RWPE1 (cell line): Measurements from ENCODE around the gene VSTM2B.
"Not testable (repeated sequence)": the region's sequence is repeated elsewhere in the genome, so short reads cannot be mapped to it uniquely, and the experiment has no call there.

Source experiments
- CTCF ChIA-PET: fragments of 350-600 bp; sonication (Branson Sonifier 250); formaldehyde crosslinking; extraction: SDS; loops from one replicate; lab custom pipeline; 2021; lab: Yijun Ruan, JAX
- POLR2A ChIA-PET: fragments of 400-600 bp; formaldehyde crosslinking; extraction: SDS; loops from one replicate; lab custom pipeline; 2020; ENCODE audit warnings: antibody characterized with exemption; ENCODE audit not compliant: low non-redundant PET; lab: Yijun Ruan, JAX
- DNase-seq: peaks from one replicate; pipeline ENCODE4 v3.0.0; 2012; ENCODE audit warnings: low spot score
- H3K27ac ChIP-seq: fragments of 450-650 bp; 2 replicates; pipeline ENCODE4 v1.5.1; 2017
- TF ChIP-seq, protein P1 (sequence below): fragments of 450-650 bp; conservative IDR thresholded peaks from 2 replicates; pipeline ENCODE4 v1.5.1; 2017; ENCODE audit warnings: low read depth, mild to moderate bottlenecking

Gene VSTM2B

DNA sequence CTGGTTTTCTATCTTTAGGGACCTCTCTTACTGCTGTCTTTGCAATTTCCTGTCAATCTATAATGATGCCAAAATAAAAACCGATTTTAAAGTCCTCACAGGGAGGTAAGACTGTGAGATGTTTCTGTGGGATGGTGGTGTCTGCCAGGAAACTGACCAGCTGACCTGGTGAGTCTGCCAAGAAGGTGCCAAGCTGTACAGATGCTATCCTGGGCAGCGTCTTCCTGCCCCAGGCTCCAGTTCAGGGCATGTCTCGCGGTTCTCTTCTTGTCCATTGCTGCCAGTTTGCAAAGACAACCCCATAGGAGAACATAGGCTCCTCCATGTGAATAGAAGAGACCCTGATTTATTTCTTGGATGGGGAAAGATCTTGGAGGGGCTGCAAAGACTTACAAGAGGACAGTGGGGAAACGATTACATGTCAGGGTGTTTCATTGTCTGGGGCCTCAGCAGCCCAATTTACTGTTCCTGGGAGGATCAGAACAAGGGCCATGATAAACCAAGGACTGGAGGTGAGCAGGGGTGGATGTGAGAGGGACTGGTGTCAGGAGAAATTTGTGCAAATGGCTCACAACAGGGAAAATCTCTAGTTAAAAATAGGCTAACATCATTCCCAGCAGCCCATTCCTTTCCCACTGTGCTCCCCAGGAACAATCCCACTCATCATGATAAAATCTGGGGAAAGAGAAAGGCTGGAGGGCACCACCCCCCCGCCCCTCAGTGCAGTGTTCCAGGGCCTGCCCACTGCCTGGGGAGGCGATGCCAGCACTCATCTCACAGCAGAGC is 42.7 kb upstream of the VSTM2B start:
- POLR2A ChIA-PET = no interaction called here
- no peak overlapping the region for H3K27ac ChIP-seq
- no peak for DNase-seq
- CTCF ChIA-PET = no interaction called here
- TF ChIP-seq, protein P1, sequence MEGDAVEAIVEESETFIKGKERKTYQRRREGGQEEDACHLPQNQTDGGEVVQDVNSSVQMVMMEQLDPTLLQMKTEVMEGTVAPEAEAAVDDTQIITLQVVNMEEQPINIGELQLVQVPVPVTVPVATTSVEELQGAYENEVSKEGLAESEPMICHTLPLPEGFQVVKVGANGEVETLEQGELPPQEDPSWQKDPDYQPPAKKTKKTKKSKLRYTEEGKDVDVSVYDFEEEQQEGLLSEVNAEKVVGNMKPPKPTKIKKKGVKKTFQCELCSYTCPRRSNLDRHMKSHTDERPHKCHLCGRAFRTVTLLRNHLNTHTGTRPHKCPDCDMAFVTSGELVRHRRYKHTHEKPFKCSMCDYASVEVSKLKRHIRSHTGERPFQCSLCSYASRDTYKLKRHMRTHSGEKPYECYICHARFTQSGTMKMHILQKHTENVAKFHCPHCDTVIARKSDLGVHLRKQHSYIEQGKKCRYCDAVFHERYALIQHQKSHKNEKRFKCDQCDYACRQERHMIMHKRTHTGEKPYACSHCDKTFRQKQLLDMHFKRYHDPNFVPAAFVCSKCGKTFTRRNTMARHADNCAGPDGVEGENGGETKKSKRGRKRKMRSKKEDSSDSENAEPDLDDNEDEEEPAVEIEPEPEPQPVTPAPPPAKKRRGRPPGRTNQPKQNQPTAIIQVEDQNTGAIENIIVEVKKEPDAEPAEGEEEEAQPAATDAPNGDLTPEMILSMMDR = no peak

DNA sequence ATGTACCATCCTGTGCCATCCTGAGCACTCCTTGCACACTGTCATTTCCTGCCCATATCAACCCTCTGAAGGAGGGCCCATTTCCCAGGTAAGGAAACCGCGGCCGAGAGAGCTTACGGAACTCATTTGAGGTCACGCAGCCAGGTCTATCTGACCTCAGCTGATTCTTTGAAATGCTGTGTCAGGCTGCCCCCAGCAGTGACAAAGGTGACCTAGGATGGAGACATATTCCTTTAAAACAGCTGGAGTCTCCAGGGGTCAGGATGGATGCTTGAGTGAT is 42.2 kb upstream of the VSTM2B start:
- ChIA-PET POLR2A (no interaction called here), CTCF (interaction anchor here (0.7 kb wide), 1 partner anchor 193 kb away, joined by 3 read pairs; no protein-coding TSS in a partner anchor)
- DNase-seq = no peak
- TF ChIP-seq, protein P1 = no peak
- H3K27ac ChIP-seq = no peak overlapping the region

DNA sequence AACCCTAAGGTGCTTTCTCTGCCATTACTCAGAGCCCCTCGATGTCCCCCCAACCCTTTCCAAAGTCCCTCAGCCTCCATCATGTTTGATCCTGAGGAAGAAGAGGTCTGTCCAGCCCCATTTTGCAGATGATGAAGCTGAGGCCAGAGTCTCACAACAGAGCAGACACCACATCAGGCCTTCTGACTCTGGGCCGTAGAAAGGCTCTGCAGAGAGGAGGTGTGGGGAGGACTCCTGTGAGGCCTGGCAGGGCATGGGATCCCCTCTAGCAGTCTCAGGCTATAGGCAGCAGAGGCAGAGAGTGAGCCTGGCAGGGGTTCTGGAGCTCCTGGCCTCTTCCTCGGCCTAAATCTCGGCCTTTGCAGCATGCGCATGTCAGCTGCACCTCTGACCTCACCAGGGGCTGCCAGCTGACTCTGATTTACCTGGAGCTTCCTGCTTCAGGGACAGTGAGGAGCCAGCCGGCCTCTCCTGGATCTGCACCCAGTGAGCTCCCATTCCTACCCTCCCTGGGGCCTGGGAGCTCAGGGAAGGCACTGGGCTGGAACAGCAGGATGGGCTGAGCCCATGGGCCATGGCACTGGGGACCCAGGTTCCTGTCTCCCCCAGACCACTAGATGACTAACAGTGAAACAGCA is 41.7 kb upstream of the VSTM2B start:
- POLR2A ChIA-PET = no interaction called here
- no peak for DNase-seq
- no peak overlapping the region for H3K27ac ChIP-seq
- TF ChIP-seq, protein P1 = no peak
- CTCF ChIA-PET = interaction anchor here (0.7 kb wide), 1 partner anchor 193 kb away, joined by 3 read pairs; no protein-coding TSS in a partner anchor

DNA sequence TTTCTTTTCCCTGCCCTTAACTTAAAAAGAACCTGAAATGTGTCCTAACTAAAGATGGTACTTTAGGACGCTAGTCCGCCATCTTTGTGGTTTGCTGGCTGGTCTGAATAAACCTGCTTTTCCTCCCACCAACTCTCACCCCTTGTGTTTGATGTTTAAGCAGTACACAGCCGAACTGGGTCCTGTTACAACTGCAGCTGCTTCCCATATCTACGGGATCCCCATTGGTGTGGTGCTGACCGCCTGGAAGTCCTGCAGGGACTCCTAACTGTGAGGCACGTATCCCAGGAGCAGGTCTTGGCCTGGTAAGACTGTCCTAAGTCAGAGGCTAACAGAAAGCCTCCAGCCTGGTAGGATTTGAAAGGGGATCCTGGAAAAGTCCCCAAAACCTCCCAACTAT is 40.9 kb upstream of the VSTM2B start:
- no peak for DNase-seq
- no peak overlapping the region for H3K27ac ChIP-seq
- ChIA-PET POLR2A (no interaction called here), CTCF (no interaction called here)
- TF ChIP-seq, protein P1 = no peak

DNA sequence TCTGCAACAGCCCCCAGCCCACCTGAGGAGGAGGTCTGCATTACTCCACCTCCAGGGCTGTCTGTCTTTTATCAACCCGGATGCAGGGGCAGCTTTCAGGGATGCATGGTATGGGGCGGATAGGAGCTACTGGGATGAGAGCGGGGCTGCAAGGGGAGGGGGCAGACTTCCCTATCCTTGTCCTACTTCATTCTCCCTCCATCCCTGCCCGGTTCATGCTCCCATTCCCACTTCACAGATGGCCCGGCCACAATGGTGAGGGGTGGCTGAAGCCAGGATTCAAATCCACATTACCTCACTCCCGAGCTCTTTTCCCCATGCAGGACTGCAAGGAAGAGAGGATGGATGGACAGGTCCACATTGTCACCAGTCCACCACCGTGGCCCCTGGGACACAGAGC is 40.5 kb upstream of the VSTM2B start:
- TF ChIP-seq, protein P1 = no peak
- no peak overlapping the region for H3K27ac ChIP-seq
- ChIA-PET POLR2A (no interaction called here), CTCF (no interaction called here)
- DNase-seq = no peak

DNA sequence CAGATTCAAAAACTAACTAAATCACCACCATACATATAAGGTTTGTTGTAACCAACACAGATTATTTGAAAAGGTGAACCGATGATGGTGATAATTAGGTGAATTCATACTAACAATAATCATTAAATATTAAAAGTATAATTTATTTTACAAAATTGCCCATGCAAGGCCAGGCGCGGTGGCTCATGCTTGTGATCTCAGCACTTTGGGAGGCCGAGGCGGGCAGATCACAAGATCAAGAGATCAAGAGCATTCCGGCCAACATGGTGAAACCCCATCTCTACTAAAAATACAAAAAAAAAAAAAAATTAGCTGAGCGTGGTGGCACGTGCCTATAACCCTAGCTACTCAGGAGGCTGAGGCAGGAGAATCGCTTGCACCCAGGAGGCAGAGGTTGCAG is 38.8 kb upstream of the VSTM2B start:
- H3K27ac ChIP-seq, DNase-seq, POLR2A ChIA-PET: not testable (repeated sequence)
- CTCF ChIA-PET = interaction anchor here (0.7 kb wide), 1 partner anchor 204 kb away, joined by 5 read pairs; no protein-coding TSS in a partner anchor

DNA sequence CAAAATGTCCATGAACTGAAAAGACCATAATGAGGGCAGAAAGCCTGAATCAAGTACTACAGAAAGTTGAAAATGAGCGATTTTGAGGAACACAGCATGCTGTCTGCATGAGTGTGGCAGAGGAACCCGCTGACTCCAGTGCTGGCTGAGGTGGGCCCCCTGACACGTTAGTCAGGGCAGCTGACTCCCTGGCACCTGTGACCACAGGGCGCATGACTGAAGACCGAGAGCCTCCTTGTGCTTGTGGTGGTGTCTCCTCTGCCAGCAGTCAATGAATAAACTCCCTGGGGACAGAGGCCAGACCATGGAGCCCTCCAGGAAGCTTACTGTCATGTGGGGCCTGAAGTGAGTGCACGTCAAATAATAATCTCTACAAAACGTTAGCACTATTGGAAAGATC is 38.4 kb upstream of the VSTM2B start:
- POLR2A ChIA-PET = no interaction called here

More for the DNA sequence above, 38.4 kb upstream of the VSTM2B start:
- no peak overlapping the region for H3K27ac ChIP-seq
- DNase-seq = no peak
- TF ChIP-seq, protein P1 = no peak
- CTCF ChIA-PET = interaction anchor here (0.7 kb wide), 1 partner anchor 205 kb away, joined by 5 read pairs; no protein-coding TSS in a partner anchor
